Pancreas (tissue), 10 donors: Measurements from ENCODE around the gene ZFAND3. TPM values are rescaled to one million over a fixed set of nuclear protein-coding genes. Genes with fewer than 3 reads are reported as not detected.

ENCODE experiments used
- ATAC-seq, 4 donors: fragments of 200-7000 bp; cut with Tn5 transposase; one replicate each; pipeline versions ENCODE4 v1.8.0 to v1.9.1; 2020; ENCODE audit warnings: mild to moderate bottlenecking in 4 of 4, moderate library complexity in 4 of 4
- DNase-seq, 6 donors: peaks; one replicate each; pipeline ENCODE4 v3.0.0-alpha.2; 2020
- FAIRE-seq: peaks from 2 replicates; lab custom pipeline; 2012; peaks lifted over from hg19 to GRCh38; lab: Jason Lieb, UNC
- H3K27ac ChIP-seq, 4 donors: fragments of 200-600 bp; sonication (generic); 1 replicate in 3 of 4; 2 replicates in 1 of 4; pipeline versions ENCODE4 v1.5.0 to v1.8.0; 2020
- H3K27me3 ChIP-seq, 4 donors: fragments of 200-600 bp; one replicate each; pipeline ENCODE4 v1.8.0; 2021
- H3K36me3 ChIP-seq, 3 donors: fragments of 200-600 bp; sonication (generic) in 1 of 3; one replicate each; pipeline versions ENCODE4 v1.5.0 to v1.8.0; 2020 to 2021
- H3K4me1 ChIP-seq, 3 donors: fragments of 200-600 bp; one replicate each; pipeline ENCODE4 v1.8.0; 2021
- H3K4me3 ChIP-seq, 4 donors: fragments of 200-600 bp; sonication (generic) in 2 of 4; one replicate each; pipeline versions ENCODE4 v1.5.0 to v1.8.0; 2020 to 2021
- H3K9me3 ChIP-seq, 4 donors: fragments of 200-600 bp; one replicate each; pipeline ENCODE4 v1.8.0; 2021
- WGBS, 2 donors: extraction: QIAGEN DNeasy Blood & Tissue Kit; methylation state at CpG; one replicate each; pipeline ENCODE4 v1.1.7; 2013; 5-methylcytosine and 5-hydroxymethylcytosine counted together
- intact Hi-C, 3 donors: fragments of 100-400 bp; cut with DNase I; formaldehyde crosslinking; loops; one replicate each; pipeline versions ENCODE4 v1.11.1 to v1.14.2; 2022
- polyA plus RNA-seq, 2 donors: library from polyadenylated mRNA; stranded (reverse); fragments of 200-250 nt; gene quantifications; one replicate each; pipeline ENCODE4 v1.2.3, GENCODE V29; 2013
- total RNA-seq, 6 donors: library from RNA; stranded (reverse); fragmentation: NEBNext Ultra II Directional in 4 of 6; extraction: Animal tissue kit (Norgen Biotek cat#: 25700) in 4 of 6; gene quantifications; one replicate each; pipeline versions ENCODE4 v1.2.1 to v1.2.4, GENCODE V29; 2021 to 2023
- TF ChIP-seq, protein P1 (sequence below), 4 donors: fragments of 200-600 bp; sonication (generic) in 3 of 4; IDR thresholded peaks; one replicate each; pipeline versions ENCODE4 v1.5.0 to v1.8.0; 2021; ENCODE audit warnings: antibody characterized with exemption in 4 of 4
- donor health status: healthy with polysubstance abuse.
- donor health status: DM: no; HTN: no; CAD: no; lungs with moderate emphysema.
- donor health status: DM: no; HTN: no; CAD: no.
- donor health status: control.
- donor health status: control.
- donor health status: Bipolar disorder and iron deficiency.
- donor health status: DM: yes; HTN: yes; CAD: no.
- donor health status: DM: no; HTN: no; CAD: no.
- donor health status: DM: no; HTN: no; CAD: no.
- donor health status: DM: yes; HTN: yes; CAD: no.

The ZFAND3 gene
- total and polyA plus RNA-seq, 8 donors = 13.1 to 49.8 (median 31.8) TPM

DNA sequence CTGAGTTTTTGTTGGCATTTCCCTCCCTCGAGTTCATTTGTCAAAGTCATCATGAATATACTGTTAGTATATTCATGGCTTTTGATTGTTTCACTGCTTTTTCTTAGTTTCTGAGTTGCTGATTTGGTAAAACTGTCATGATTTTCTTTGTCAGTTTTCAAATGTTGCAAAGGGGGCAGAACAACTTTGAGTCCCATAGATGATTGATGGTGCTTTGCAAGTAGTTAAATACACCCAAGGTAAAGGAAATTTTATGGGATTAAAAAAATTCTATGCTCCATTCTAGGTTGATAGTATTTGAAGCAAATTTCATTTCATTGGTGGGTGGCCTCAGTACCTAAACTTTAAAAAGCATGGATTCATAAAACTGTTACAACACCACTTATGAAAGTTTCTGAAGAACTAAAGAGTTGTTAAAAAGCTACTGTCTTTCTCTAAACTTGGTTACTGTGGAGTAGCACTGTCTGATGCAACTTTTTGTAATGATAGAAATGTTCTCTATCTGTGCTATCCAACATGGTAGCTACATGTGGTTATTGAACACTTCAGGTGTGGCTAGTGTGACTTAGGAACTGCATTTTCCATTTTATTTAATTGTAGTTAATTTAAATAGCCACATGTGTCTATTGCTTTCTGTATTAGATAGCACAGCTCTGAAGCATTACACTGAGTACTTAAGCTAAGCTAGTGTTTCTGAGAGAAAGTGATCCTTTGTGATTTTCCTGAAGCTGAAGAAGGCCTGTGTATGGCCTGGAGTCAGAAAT lies 153.6 kb downstream of the ZFAND3 start:
- no peak for FAIRE-seq
- H3K36me3 ChIP-seq = no peaks in the 10 kb centered on the region
- no peaks in the 10 kb centered on the region for H3K27me3 ChIP-seq
- no peak overlapping the region for H3K4me3 ChIP-seq
- H3K9me3 ChIP-seq = no peaks in the 10 kb centered on the region
- TF ChIP-seq, protein P1, sequence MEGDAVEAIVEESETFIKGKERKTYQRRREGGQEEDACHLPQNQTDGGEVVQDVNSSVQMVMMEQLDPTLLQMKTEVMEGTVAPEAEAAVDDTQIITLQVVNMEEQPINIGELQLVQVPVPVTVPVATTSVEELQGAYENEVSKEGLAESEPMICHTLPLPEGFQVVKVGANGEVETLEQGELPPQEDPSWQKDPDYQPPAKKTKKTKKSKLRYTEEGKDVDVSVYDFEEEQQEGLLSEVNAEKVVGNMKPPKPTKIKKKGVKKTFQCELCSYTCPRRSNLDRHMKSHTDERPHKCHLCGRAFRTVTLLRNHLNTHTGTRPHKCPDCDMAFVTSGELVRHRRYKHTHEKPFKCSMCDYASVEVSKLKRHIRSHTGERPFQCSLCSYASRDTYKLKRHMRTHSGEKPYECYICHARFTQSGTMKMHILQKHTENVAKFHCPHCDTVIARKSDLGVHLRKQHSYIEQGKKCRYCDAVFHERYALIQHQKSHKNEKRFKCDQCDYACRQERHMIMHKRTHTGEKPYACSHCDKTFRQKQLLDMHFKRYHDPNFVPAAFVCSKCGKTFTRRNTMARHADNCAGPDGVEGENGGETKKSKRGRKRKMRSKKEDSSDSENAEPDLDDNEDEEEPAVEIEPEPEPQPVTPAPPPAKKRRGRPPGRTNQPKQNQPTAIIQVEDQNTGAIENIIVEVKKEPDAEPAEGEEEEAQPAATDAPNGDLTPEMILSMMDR (IDR thresholded peaks at IDR 0.05) = no peak
- ATAC-seq = no peak
- H3K4me1 ChIP-seq = no peaks in the 10 kb centered on the region
- no peak overlapping the region for H3K27ac ChIP-seq
- whole genome bisulfite sequencing, 2 donors = 91 to 97% methylated on average over 1 of the region's 1 CpG
- no peak for DNase-seq
- intact Hi-C loops = no loop called here

DNA sequence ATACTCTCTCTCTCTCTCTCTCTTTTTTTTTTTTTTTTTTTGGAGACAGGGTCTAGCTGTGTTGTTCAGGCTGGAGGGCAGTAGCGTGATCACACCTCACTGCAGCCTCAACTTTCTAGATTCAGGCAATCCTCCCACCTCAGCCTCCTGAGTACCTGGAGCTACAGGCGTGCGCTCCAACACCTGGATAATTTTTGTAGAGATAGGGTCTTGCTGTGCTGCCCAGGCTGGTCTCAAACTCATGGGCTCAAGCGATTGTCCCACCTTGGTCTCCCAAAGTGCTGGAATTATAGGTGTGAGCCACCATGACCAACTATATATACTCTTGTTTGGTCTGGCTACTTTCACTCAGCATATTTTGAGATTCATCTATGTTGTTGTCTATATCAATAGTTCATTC lies 154.9 kb downstream of the ZFAND3 start:
- Histone ChIP-seq H3K4me3 (no peak overlapping the region), H3K27ac (no peak overlapping the region), H3K9me3 (no peaks in the 10 kb centered on the region), H3K36me3 (no peaks in the 10 kb centered on the region), H3K27me3 (no peaks in the 10 kb centered on the region), H3K4me1 (peaks cover 0 to 4% (median 0%) of the 10 kb centered on the region in 3 donors)
- TF ChIP-seq, protein P1 (IDR thresholded peaks at IDR 0.05) = no peak
- no peak for FAIRE-seq
- WGBS, 2 donors = 97 to 99% methylated on average over 4 of the region's 4 CpGs
- ATAC-seq = no peak
- intact Hi-C loops = no loop called here
- DNase-seq = no peak

DNA sequence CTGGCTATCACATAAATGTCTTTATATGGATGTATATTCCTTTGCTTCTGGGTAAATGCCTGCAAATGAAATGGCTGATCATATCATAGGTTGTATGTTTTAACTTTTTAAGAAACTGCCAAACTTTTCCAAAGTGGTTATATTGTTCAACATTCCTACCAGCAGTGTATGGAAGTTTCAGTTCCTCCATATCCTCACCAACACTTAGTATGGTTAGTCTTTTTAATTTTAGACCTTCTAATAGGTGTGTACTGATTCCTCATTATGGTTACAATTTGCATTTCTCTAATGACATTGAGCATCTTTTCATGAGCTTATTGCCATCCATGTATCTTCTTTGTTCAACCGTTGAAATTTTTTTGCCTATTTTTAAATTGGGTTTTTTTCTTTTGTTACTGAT lies 155.4 kb downstream of the ZFAND3 start:
- FAIRE-seq = no peak
- no peaks in the 10 kb centered on the region for H3K27me3 ChIP-seq
- ATAC-seq = no peak
- no peaks in the 10 kb centered on the region for H3K36me3 ChIP-seq
- TF ChIP-seq, protein P1 (IDR thresholded peaks at IDR 0.05) = no peak
- H3K9me3 ChIP-seq = no peaks in the 10 kb centered on the region
- H3K27ac ChIP-seq = no peak overlapping the region
- intact Hi-C loops = no loop called here
- no peak for DNase-seq
- no peak overlapping the region for H3K4me3 ChIP-seq
- WGBS, 2 donors = 97 to 100% methylated on average over 1 of the region's 1 CpG
- peaks cover 0 to 8% (median 2%) of the 10 kb centered on the region in 3 donors for H3K4me1 ChIP-seq

DNA sequence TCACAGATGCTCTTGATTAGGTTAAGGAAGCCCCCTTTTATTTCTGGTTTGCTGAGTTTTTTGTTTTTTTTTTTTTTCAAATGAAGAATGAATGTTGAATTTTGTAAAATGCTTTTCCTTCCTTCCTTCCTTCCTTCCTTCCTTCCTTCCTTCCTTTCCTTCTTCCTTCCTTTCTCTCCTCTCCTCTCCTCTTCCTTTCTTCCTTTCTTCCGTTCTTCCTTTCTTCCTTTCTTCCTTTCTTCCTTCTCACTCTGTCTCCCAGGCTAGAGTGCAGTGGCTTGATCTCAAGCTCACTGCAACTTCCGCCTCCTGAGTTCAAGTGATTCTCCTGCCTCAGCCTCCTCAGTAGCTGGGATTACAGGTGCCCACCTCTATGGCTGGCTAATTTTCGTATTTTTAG lies 158.2 kb downstream of the ZFAND3 start:
- Histone ChIP-seq H3K27me3 (no peaks in the 10 kb centered on the region), H3K4me3 (no peak overlapping the region), H3K4me1 (peaks cover 3 to 19% (median 19%) of the 10 kb centered on the region in 3 donors), H3K27ac (no peak overlapping the region), H3K36me3 (no peaks in the 10 kb centered on the region), H3K9me3 (no peaks in the 10 kb centered on the region)
- intact Hi-C loops = no loop called here
- no peak for DNase-seq
- WGBS, 2 donors = 79 to 96% methylated on average over 3 of the region's 3 CpGs
- no peak for ATAC-seq
- TF ChIP-seq, protein P1 (IDR thresholded peaks at IDR 0.05) = no peak
- no peak for FAIRE-seq
